Smooth muscle cell (in vitro differentiated cells): ENCODE data around the gene C1GALT1C1. TPM values are rescaled to one million over a fixed set of nuclear protein-coding genes. Genes with fewer than 3 reads are reported as not detected.
"Not testable (repeated sequence)": the region's sequence is repeated elsewhere in the genome, so short reads cannot be mapped to it uniquely, and the experiment has no call there.

ENCODE experiments used
- DNase-seq: peaks from one replicate; lab custom pipeline; 2025; ENCODE audit not compliant: unreplicated experiment; lab: John Stamatoyannopoulos, UW
- H2AFZ ChIP-seq: fragments of 200-600 bp; sonication (generic); 2 replicates; pipeline ENCODE4 v1.6.0; 2016; ENCODE audit warnings: antibody characterized with exemption, low read depth, mild to moderate bottlenecking
- H3F3A ChIP-seq: fragments of 200-600 bp; sonication (generic); 2 replicates; pipeline ENCODE4 v1.6.0; 2017; ENCODE audit warnings: antibody characterized with exemption, low read depth
- H3K27ac ChIP-seq: fragments of 200-600 bp; sonication (generic); 2 replicates; pipeline ENCODE4 v1.5.1; 2016; ENCODE audit warnings: low read depth, mild to moderate bottlenecking
- H3K27me3 ChIP-seq: fragments of 200-600 bp; sonication (generic); 2 replicates; pipeline ENCODE4 v1.6.1; 2016; ENCODE audit warnings: low read depth, mild to moderate bottlenecking
- H3K36me3 ChIP-seq: fragments of 200-600 bp; sonication (generic); 2 replicates; pipeline ENCODE4 v1.5.1; 2016; ENCODE audit warnings: low read depth
- H3K4me1 ChIP-seq: fragments of 200-600 bp; sonication (generic); 2 replicates; pipeline ENCODE4 v1.5.1; 2016; ENCODE audit warnings: low read depth
- H3K4me2 ChIP-seq: fragments of 200-600 bp; sonication (generic); 2 replicates; pipeline ENCODE4 v1.6.0; 2016; ENCODE audit warnings: mild to moderate bottlenecking
- H3K4me3 ChIP-seq: fragments of 200-600 bp; sonication (generic); 2 replicates; pipeline ENCODE4 v1.5.1; 2016; ENCODE audit warnings: mild to moderate bottlenecking
- H3K79me2 ChIP-seq: fragments of 200-600 bp; sonication (generic); 2 replicates; pipeline ENCODE4 v1.6.0; 2016; ENCODE audit warnings: low read depth, mild to moderate bottlenecking
- H3K9ac ChIP-seq: fragments of 200-600 bp; sonication (generic); 2 replicates; pipeline ENCODE4 v1.6.0; 2016; ENCODE audit warnings: low read depth
- H3K9me3 ChIP-seq: fragments of 200-600 bp; sonication (generic); replicated peaks from 2 replicates; pipeline ENCODE4 v1.5.1; 2016; ENCODE audit warnings: low read depth
- H4K20me1 ChIP-seq: fragments of 200-600 bp; sonication (generic); 2 replicates; pipeline ENCODE4 v1.6.0; 2016; ENCODE audit warnings: low read depth
- CTCF ChIP-seq: fragments of 200-600 bp; sonication (generic); IDR thresholded peaks from 2 replicates; pipeline ENCODE4 v1.5.1; 2017; ENCODE audit warnings: borderline replicate concordance, mild to moderate bottlenecking, antibody characterized with exemption; ENCODE audit not compliant: insufficient read depth, poor library complexity, severe bottlenecking
- WGBS: methylation state at CpG from one replicate; pipeline ENCODE4 v1.1.7; 2016; ENCODE audit warnings: low lambda C conversion rate; 5-methylcytosine and 5-hydroxymethylcytosine counted together
- polyA plus RNA-seq: library from polyadenylated mRNA; unstranded; fragments of >200 nt; fragmentation: Nextera tagmentation; extraction: Ambion mirVana; gene quantifications from 2 replicates; pipeline ENCODE4 v1.2.1, GENCODE V29; 2016
- total RNA-seq: library from RNA; depleted of rRNA; stranded (reverse); fragments of >200 nt; gene quantifications from 2 replicates; pipeline ENCODE4 v1.2.3, GENCODE V29; 2014

Gene C1GALT1C1
- total and polyA plus RNA-seq, 2 experiments from 2014 or later = 13.2 to 32.6 TPM

- DNase-seq = no peak
- H3F3A ChIP-seq = no peaks in the 10 kb centered on the region
- no peaks in the 10 kb centered on the region for H3K4me1 ChIP-seq
- no peaks in the 10 kb centered on the region for H3K36me3 ChIP-seq
- no peak overlapping the region for H3K4me2 ChIP-seq
- TF ChIP-seq CTCF = no peak
- 41% methylated on average over 3 of the region's 3 CpGs for WGBS
- no peaks in the 10 kb centered on the region for H3K79me2 ChIP-seq
- H2AFZ ChIP-seq = no peak overlapping the region
- H4K20me1 ChIP-seq = no peaks in the 10 kb centered on the region
- H3K9me3 ChIP-seq = no peaks in the 10 kb centered on the region
- no peak overlapping the region for H3K4me3 ChIP-seq
- no peaks in the 10 kb centered on the region for H3K27me3 ChIP-seq
- H3K27ac ChIP-seq = peak overlapping the region; percentile 50
- H3K9ac ChIP-seq = no peak overlapping the region
Measured at GRCh38 chrX:120672389-120672788, 42.5 kb upstream of the C1GALT1C1 start.

- H2AFZ ChIP-seq = no peak overlapping the region
- no peaks in the 10 kb centered on the region for H3K36me3 ChIP-seq
- DNase-seq = no peak
- peak overlapping the region; percentile 50 for H3K27ac ChIP-seq
- no peaks in the 10 kb centered on the region for H3K27me3 ChIP-seq
- H4K20me1 ChIP-seq = no peaks in the 10 kb centered on the region
- no peak overlapping the region for H3K9ac ChIP-seq
- TF ChIP-seq CTCF = no peak
- no peaks in the 10 kb centered on the region for H3K9me3 ChIP-seq
- H3F3A ChIP-seq = no peaks in the 10 kb centered on the region
- H3K79me2 ChIP-seq = no peaks in the 10 kb centered on the region
- no peak overlapping the region for H3K4me3 ChIP-seq
- no peak overlapping the region for H3K4me2 ChIP-seq
- no peaks in the 10 kb centered on the region for H3K4me1 ChIP-seq
Measured at GRCh38 chrX:120671963-120672362, 42.1 kb upstream of the C1GALT1C1 start.

- H3K27me3 ChIP-seq = no peaks in the 10 kb centered on the region
- no peak overlapping the region for H3K27ac ChIP-seq
- H3K4me3 ChIP-seq = no peak overlapping the region
- no peak overlapping the region for H3K9ac ChIP-seq
- H3K36me3 ChIP-seq = no peaks in the 10 kb centered on the region
- H3K4me2 ChIP-seq = no peak overlapping the region
- no peaks in the 10 kb centered on the region for H3K9me3 ChIP-seq
- no peak for TF ChIP-seq CTCF
- no peak overlapping the region for H2AFZ ChIP-seq
- H4K20me1 ChIP-seq = no peaks in the 10 kb centered on the region
- H3K4me1 ChIP-seq = no peaks in the 10 kb centered on the region
- H3K79me2 ChIP-seq = no peaks in the 10 kb centered on the region
- no peak for DNase-seq
- H3F3A ChIP-seq = no peaks in the 10 kb centered on the region
Measured at GRCh38 chrX:120668357-120668756, 38.5 kb upstream of the C1GALT1C1 start.

GRCh38 chrX:120664535-120664934, 34.7 kb upstream of the C1GALT1C1 start:
- not testable (repeated sequence) for H2AFZ ChIP-seq, H3K27ac ChIP-seq, H3K9me3 ChIP-seq, DNase-seq, H3K36me3 ChIP-seq, H3K4me2 ChIP-seq, H3K4me3 ChIP-seq, H3K79me2 ChIP-seq, H3K27me3 ChIP-seq, H3F3A ChIP-seq, H4K20me1 ChIP-seq, H3K4me1 ChIP-seq, H3K9ac ChIP-seq
- 89% methylated on average over 4 of the region's 4 CpGs for WGBS
